Neutrophil (primary cell): Measurements from ENCODE around the gene CDH1.
"Not testable (repeated sequence)": the region's sequence is repeated elsewhere in the genome, so short reads cannot be mapped to it uniquely, and the experiment has no call there.

Experiments used
- H3K27ac ChIP-seq: fragments of 200-600 bp; sonication (generic); 2 replicates; pipeline ENCODE4 v1.5.1; 2016; ENCODE audit warnings: mild to moderate bottlenecking, moderate library complexity
- H3K27me3 ChIP-seq: fragments of 200-600 bp; sonication (generic); 2 replicates; pipeline ENCODE4 v1.6.0; 2016; ENCODE audit warnings: mild to moderate bottlenecking
- H3K36me3 ChIP-seq: fragments of 200-600 bp; sonication (generic); 2 replicates; pipeline ENCODE4 v1.5.1; 2017
- H3K4me1 ChIP-seq, 2 experiments: fragments of 200-600 bp in 1 of 2; sonication (generic) in 1 of 2; 1 replicate in 1 of 2; 2 replicates in 1 of 2; pipeline versions ENCODE4 v1.5.1 to v1.6.1; 2013 to 2016; ENCODE audit warnings: low read depth in 1 of 2, low read length in 1 of 2, mild to moderate bottlenecking in 1 of 2, moderate library complexity in 1 of 2; ENCODE audit not compliant: control insufficient read depth in 1 of 2, insufficient read depth in 1 of 2
- H3K4me3 ChIP-seq, 2 experiments: fragments of 200-600 bp in 1 of 2; sonication (generic) in 1 of 2; 1 replicate in 1 of 2; 2 replicates in 1 of 2; pipeline ENCODE4 v1.5.1; 2013 to 2016; ENCODE audit warnings: low read depth in 1 of 2, low read length in 1 of 2, mild to moderate bottlenecking in 1 of 2, moderate library complexity in 1 of 2
- H3K9me3 ChIP-seq: fragments of 200-600 bp; sonication (generic); 2 replicates; pipeline ENCODE4 v1.5.1; 2016
- TF ChIP-seq, protein P1 (sequence below): fragments of 200-600 bp; sonication (generic); IDR thresholded peaks from 2 replicates; pipeline ENCODE4 v1.5.1; 2016; ENCODE audit warnings: antibody characterized with exemption

The CDH1 gene

GRCh38 chr16:68826652-68827051 lies 89.6 kb downstream of the CDH1 start:
- TF ChIP-seq, protein P1, sequence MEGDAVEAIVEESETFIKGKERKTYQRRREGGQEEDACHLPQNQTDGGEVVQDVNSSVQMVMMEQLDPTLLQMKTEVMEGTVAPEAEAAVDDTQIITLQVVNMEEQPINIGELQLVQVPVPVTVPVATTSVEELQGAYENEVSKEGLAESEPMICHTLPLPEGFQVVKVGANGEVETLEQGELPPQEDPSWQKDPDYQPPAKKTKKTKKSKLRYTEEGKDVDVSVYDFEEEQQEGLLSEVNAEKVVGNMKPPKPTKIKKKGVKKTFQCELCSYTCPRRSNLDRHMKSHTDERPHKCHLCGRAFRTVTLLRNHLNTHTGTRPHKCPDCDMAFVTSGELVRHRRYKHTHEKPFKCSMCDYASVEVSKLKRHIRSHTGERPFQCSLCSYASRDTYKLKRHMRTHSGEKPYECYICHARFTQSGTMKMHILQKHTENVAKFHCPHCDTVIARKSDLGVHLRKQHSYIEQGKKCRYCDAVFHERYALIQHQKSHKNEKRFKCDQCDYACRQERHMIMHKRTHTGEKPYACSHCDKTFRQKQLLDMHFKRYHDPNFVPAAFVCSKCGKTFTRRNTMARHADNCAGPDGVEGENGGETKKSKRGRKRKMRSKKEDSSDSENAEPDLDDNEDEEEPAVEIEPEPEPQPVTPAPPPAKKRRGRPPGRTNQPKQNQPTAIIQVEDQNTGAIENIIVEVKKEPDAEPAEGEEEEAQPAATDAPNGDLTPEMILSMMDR, result no peak
- H3K27me3 ChIP-seq, result peaks cover 11% of the 10 kb centered on the region
- no peak overlapping the region for H3K4me3 ChIP-seq
- no peak overlapping the region for H3K27ac ChIP-seq
- H3K36me3 ChIP-seq, result no peaks in the 10 kb centered on the region
- no peaks in the 10 kb centered on the region for H3K9me3 ChIP-seq
- H3K4me1 ChIP-seq, result no peaks in the 10 kb centered on the region

DNA sequence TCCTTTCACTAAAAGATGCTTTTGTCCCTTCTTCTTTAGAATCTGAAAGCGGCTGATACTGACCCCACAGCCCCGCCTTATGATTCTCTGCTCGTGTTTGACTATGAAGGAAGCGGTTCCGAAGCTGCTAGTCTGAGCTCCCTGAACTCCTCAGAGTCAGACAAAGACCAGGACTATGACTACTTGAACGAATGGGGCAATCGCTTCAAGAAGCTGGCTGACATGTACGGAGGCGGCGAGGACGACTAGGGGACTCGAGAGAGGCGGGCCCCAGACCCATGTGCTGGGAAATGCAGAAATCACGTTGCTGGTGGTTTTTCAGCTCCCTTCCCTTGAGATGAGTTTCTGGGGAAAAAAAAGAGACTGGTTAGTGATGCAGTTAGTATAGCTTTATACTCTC lies 96.2 kb downstream of the CDH1 start:
- TF ChIP-seq, protein P1, result no peak
- H3K9me3 ChIP-seq, result no peaks in the 10 kb centered on the region
- peaks cover 13% of the 10 kb centered on the region for H3K27me3 ChIP-seq
- no peak overlapping the region for H3K27ac ChIP-seq
- H3K36me3 ChIP-seq, result no peaks in the 10 kb centered on the region
- no peak overlapping the region for H3K4me3 ChIP-seq
- no peaks in the 10 kb centered on the region for H3K4me1 ChIP-seq

GRCh38 chr16:68834550-68834949 lies 97.5 kb downstream of the CDH1 start:
- Histone ChIP-seq H3K36me3 (no peaks in the 10 kb centered on the region), H3K9me3 (no peaks in the 10 kb centered on the region), H3K4me1 (no peaks in the 10 kb centered on the region), H3K4me3 (no peak overlapping the region), H3K27me3 (peaks cover 12% of the 10 kb centered on the region), H3K27ac (no peak overlapping the region)
- TF ChIP-seq, protein P1, result no peak

DNA sequence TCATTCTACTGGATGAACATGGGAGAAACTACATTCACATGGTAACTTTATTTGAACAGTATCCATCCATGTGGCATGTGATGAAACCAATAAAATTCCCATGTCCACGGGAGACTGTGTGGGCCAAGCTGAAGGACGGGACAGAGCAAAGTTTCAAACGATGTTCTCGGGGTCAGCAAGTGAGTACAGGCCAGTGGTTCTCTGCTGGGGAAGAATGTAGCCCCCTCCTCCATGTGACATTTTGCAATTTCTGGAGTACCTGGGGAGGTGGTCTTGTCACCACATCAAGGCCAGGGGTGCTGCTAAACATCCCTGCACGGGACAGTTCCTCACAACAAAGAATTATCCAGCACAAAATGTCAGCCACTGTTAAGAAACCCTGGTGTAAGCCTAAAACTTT lies 98.9 kb downstream of the CDH1 start:
- H3K27me3 ChIP-seq, result peaks cover 12% of the 10 kb centered on the region
- TF ChIP-seq, protein P1, result no peak
- no peaks in the 10 kb centered on the region for H3K36me3 ChIP-seq
- no peaks in the 10 kb centered on the region for H3K9me3 ChIP-seq
- no peak overlapping the region for H3K27ac ChIP-seq
- no peaks in the 10 kb centered on the region for H3K4me1 ChIP-seq
- H3K4me3 ChIP-seq, result no peak overlapping the region

GRCh38 chr16:68839831-68840230 lies 102.7 kb downstream of the CDH1 start:
- H3K4me3 ChIP-seq, result no peak overlapping the region
- H3K4me1 ChIP-seq, result peaks cover 6 to 11% of the 10 kb centered on the region in 2 experiments
- no peaks in the 10 kb centered on the region for H3K36me3 ChIP-seq
- no peak overlapping the region for H3K27ac ChIP-seq
- no peaks in the 10 kb centered on the region for H3K9me3 ChIP-seq
- peaks cover 12% of the 10 kb centered on the region for H3K27me3 ChIP-seq
- TF ChIP-seq, protein P1, result no peak

DNA sequence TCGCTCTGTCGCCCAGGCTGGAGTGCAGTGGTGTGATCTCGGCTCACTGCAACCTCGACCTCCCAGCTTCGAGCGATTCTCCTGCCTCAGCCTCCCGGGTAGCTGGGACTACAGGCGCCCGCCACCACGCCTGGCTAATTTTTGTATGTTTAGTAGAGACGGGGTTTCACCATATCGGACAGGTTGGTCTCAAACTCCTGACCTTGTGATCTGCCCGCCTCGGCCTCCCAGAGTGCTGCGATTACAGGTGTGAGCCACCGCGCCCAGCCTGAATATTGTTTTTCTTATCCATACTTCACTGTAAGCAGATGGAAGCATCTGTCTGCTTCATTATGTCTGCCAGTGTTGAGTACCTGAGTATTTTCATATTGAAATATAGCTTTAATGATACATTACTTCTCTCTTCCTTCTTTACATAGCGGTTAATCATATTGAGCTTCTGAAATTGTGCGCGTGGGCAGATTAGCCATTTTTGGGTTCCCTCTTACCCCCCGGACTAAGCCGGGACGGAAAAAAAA lies 105.9 kb downstream of the CDH1 start:
- Histone ChIP-seq H3K4me3 (peak overlapping the region; percentile 71 to 77), H3K4me1 (peaks cover 11 to 14% of the 10 kb centered on the region in 2 experiments)
- not testable (repeated sequence) for H3K27ac ChIP-seq, H3K36me3 ChIP-seq, H3K27me3 ChIP-seq, H3K9me3 ChIP-seq
